BJ (cell line): ENCODE results near the gene ZBTB20. TPM values are rescaled to one million over a fixed set of nuclear protein-coding genes. Genes with fewer than 3 reads are reported as not detected.

ENCODE experiments used
- CTCF ChIA-PET: fragments of 350-600 bp; formaldehyde crosslinking; extraction: SDS; loops from one replicate; lab custom pipeline; 2021; ENCODE audit warnings: antibody characterized with exemption, inconsistent platforms; lab: Yijun Ruan, JAX
- POLR2A ChIA-PET: fragments of 300-600 bp; sonication (Branson Sonifier 250); formaldehyde crosslinking; extraction: SDS; loops from one replicate; lab custom pipeline; 2021; ENCODE audit warnings: antibody characterized with exemption; lab: Charles Lee
- DNase-seq: peaks from one replicate; pipeline ENCODE4 v3.0.0-alpha.2; 2011; ENCODE audit warnings: low read depth
- H3K27me3 ChIP-seq: 2 replicates; pipeline ENCODE4 v1.6.0; 2011; ENCODE audit warnings: low read length; ENCODE audit not compliant: control insufficient read depth, insufficient read depth
- H3K36me3 ChIP-seq: 2 replicates; pipeline ENCODE4 v1.5.1; 2011; ENCODE audit warnings: low read length; ENCODE audit not compliant: control insufficient read depth, insufficient read depth
- H3K4me3 ChIP-seq: 2 replicates; pipeline ENCODE4 v1.5.1; 2011; ENCODE audit warnings: low read depth, mild to moderate bottlenecking, control low read depth, low read length
- polyA plus RNA-seq: library from polyadenylated mRNA; depleted of rRNA; stranded (reverse); fragments of >200 nt; gene quantifications from 2 replicates; pipeline ENCODE4 v1.2.3, GENCODE V29; 2011
- TF ChIP-seq, protein P1 (sequence below): IDR thresholded peaks from 2 replicates; pipeline ENCODE4 v1.5.1; 2011; ENCODE audit warnings: low read depth, mild to moderate bottlenecking, control low read depth, inconsistent platforms, low read length, moderate library complexity; ENCODE audit not compliant: insufficient read depth

ZBTB20 gene
- polyA plus RNA-seq, 1 experiment, result 6.0 TPM

GRCh38 chr3:114496466-114496865 lies 650.6 kb downstream of the ZBTB20 start:
- H3K4me3 ChIP-seq, result no peak overlapping the region
- ChIA-PET POLR2A (no interaction called here), CTCF (interaction anchor here (1.0 to 1.5 kb wide), 3 partner anchors 10 to 82 kb away, joined by 3 read pairs; no protein-coding TSS in a partner anchor)
- DNase-seq, result no peak
- H3K27me3 ChIP-seq, result no peaks in the 10 kb centered on the region
- TF ChIP-seq, protein P1, sequence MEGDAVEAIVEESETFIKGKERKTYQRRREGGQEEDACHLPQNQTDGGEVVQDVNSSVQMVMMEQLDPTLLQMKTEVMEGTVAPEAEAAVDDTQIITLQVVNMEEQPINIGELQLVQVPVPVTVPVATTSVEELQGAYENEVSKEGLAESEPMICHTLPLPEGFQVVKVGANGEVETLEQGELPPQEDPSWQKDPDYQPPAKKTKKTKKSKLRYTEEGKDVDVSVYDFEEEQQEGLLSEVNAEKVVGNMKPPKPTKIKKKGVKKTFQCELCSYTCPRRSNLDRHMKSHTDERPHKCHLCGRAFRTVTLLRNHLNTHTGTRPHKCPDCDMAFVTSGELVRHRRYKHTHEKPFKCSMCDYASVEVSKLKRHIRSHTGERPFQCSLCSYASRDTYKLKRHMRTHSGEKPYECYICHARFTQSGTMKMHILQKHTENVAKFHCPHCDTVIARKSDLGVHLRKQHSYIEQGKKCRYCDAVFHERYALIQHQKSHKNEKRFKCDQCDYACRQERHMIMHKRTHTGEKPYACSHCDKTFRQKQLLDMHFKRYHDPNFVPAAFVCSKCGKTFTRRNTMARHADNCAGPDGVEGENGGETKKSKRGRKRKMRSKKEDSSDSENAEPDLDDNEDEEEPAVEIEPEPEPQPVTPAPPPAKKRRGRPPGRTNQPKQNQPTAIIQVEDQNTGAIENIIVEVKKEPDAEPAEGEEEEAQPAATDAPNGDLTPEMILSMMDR, result no peak
- H3K36me3 ChIP-seq, result no peaks in the 10 kb centered on the region

GRCh38 chr3:114496021-114496434 lies 651.1 kb downstream of the ZBTB20 start:
- POLR2A ChIA-PET, result no interaction called here
- CTCF ChIA-PET, result interaction anchor here (1.0 to 1.5 kb wide), 3 partner anchors 11 to 81 kb away, joined by 3 read pairs; no protein-coding TSS in a partner anchor

GRCh38 chr3:114494498-114494897 lies 652.6 kb downstream of the ZBTB20 start:
- CTCF ChIA-PET, result interaction anchor here (1.2 kb wide), 1 partner anchor 11 kb away, joined by 3 read pairs; no protein-coding TSS in a partner anchor

More at GRCh38 chr3:114496021-114496434, 651.1 kb downstream of the ZBTB20 start:
- TF ChIP-seq, protein P1, result no peak
- H3K4me3 ChIP-seq, result no peak overlapping the region
- DNase-seq, result peak; percentile 44
- H3K27me3 ChIP-seq, result no peaks in the 10 kb centered on the region
- no peaks in the 10 kb centered on the region for H3K36me3 ChIP-seq

GRCh38 chr3:114490829-114491228 lies 656.3 kb downstream of the ZBTB20 start:
- ChIA-PET POLR2A (no interaction called here), CTCF (no interaction called here)
- Histone ChIP-seq H3K36me3 (no peaks in the 10 kb centered on the region), H3K27me3 (no peaks in the 10 kb centered on the region), H3K4me3 (no peak overlapping the region)
- TF ChIP-seq, protein P1, result no peak
- DNase-seq, result no peak

More at GRCh38 chr3:114494498-114494897, 652.6 kb downstream of the ZBTB20 start:
- Histone ChIP-seq H3K4me3 (no peak overlapping the region), H3K36me3 (no peaks in the 10 kb centered on the region), H3K27me3 (no peaks in the 10 kb centered on the region)
- POLR2A ChIA-PET, result no interaction called here
- DNase-seq, result no peak
- TF ChIP-seq, protein P1, result no peak

DNA sequence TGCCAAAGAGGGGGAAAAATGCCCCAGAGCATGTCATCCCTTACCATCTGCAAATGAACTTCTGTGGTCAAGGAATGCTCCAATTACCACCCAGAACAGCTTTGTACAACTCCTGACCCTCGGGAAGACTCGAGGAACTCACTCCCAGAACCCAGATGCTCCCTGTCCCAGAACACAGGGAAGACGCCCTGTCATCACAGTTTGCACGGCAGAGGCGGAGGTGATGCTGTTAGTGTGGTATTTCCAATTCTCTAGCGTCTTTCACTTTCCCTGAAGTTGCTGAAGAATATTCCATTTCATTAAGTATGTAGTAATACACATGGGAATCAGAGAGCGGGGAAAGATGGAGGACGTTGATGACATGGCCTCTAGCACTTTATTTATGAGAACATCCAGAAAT lies 659.6 kb downstream of the ZBTB20 start:
- no peak for DNase-seq
- H3K27me3 ChIP-seq, result no peaks in the 10 kb centered on the region
- CTCF ChIA-PET, result no interaction called here
- TF ChIP-seq, protein P1, result no peak
- POLR2A ChIA-PET, result no interaction called here
- H3K36me3 ChIP-seq, result no peaks in the 10 kb centered on the region
- no peak overlapping the region for H3K4me3 ChIP-seq
